GM12878 (cell line): ENCODE measurements around the gene OR5B2. TPM values are rescaled to one million over a fixed set of nuclear protein-coding genes. Genes with fewer than 3 reads are reported as not detected.

ENCODE experiments used
- ATAC-seq: fragments of 200-7000 bp; cut with Tn5 transposase; 3 replicates; pipeline ENCODE4 v1.9.1; 2020; ENCODE audit warnings: mild to moderate bottlenecking, moderate library complexity
- BruUV-seq: library from RNA; stranded (reverse); fragments of 400-500 nt; replicated peaks from 2 replicates; lab custom pipeline; 2021; lab: Mats Ljungman, UMichigan
- CTCF ChIA-PET: fragments of 300-600 bp; sonication (Branson Sonifier 250); formaldehyde crosslinking; extraction: SDS; loops from one replicate; lab custom pipeline; 2021; ENCODE audit warnings: inconsistent platforms; lab: Yijun Ruan, JAX
- POLR2A ChIA-PET: fragments of 350-600 bp; formaldehyde crosslinking; extraction: SDS; loops from one replicate; lab custom pipeline; 2021; ENCODE audit warnings: inconsistent platforms; lab: Charles Lee
- RAD21 ChIA-PET: fragments of 300-600 bp; sonication (Branson Sonifier 250); formaldehyde crosslinking; loops from one replicate; lab custom pipeline; 2023; ENCODE audit warnings: antibody characterized with exemption; ENCODE audit not compliant: unreplicated experiment; lab: Charles Lee
- SMC1A ChIA-PET: fragments of 300-600 bp; sonication (Branson Sonifier 250); formaldehyde crosslinking; loops from one replicate; lab custom pipeline; 2023; ENCODE audit not compliant: unreplicated experiment, uncharacterized antibody; lab: Charles Lee
- DNase-seq: peaks from one replicate; pipeline ENCODE4 v3.0.0-alpha.2; 2011; ENCODE audit warnings: low read depth, low spot score
- FAIRE-seq: peaks from 3 replicates; lab custom pipeline; 2011; peaks lifted over from hg19 to GRCh38; lab: Jason Lieb, UNC
- H2AFZ ChIP-seq: 2 replicates; pipeline ENCODE4 v1.6.0; 2011; ENCODE audit warnings: low read depth, low read length, control low read depth; ENCODE audit not compliant: control insufficient read depth
- H3K27ac ChIP-seq: 2 replicates; pipeline ENCODE4 v1.5.1; 2011; ENCODE audit warnings: control low read depth; ENCODE audit not compliant: control insufficient read depth, insufficient read depth
- H3K27me3 ChIP-seq, 2 experiments: replicated peaks in 1 of 2; 2 replicates each; pipeline versions ENCODE4 v1.6.0 to v1.6.1; 2011; ENCODE audit warnings: low read length in 1 of 2; ENCODE audit not compliant: control insufficient read depth in 2 of 2, insufficient read depth in 2 of 2
- H3K36me3 ChIP-seq, 2 experiments: 2 replicates each; pipeline ENCODE4 v1.5.1; 2011; ENCODE audit warnings: low read length in 1 of 2; ENCODE audit not compliant: control insufficient read depth in 2 of 2, insufficient read depth in 2 of 2
- H3K4me1 ChIP-seq: 2 replicates; pipeline ENCODE4 v1.6.1; 2011; ENCODE audit warnings: mild to moderate bottlenecking, low read length, moderate library complexity, mixed read lengths; ENCODE audit not compliant: control insufficient read depth, insufficient read depth
- H3K4me2 ChIP-seq: 2 replicates; pipeline ENCODE4 v1.6.0; 2011; ENCODE audit warnings: control low read depth; ENCODE audit not compliant: control insufficient read depth, insufficient read depth
- H3K4me3 ChIP-seq: fragments of 200-600 bp; sonication (generic); 2 replicates; pipeline ENCODE4 v1.5.1; 2016
- H3K79me2 ChIP-seq: 2 replicates; pipeline ENCODE4 v1.6.0; 2011; ENCODE audit warnings: low read length; ENCODE audit not compliant: control insufficient read depth, insufficient read depth
- H3K9ac ChIP-seq: 2 replicates; pipeline ENCODE4 v1.8.0; 2011; ENCODE audit warnings: low read length, control low read depth, mixed read lengths; ENCODE audit not compliant: control insufficient read depth, insufficient read depth
- H3K9me3 ChIP-seq: replicated peaks from 3 replicates; pipeline ENCODE4 v1.5.1; 2011; ENCODE audit warnings: mild to moderate bottlenecking, low read length; ENCODE audit not compliant: control insufficient read depth, insufficient read depth
- H4K20me1 ChIP-seq: 2 replicates; pipeline ENCODE4 v1.6.0; 2011; ENCODE audit not compliant: control insufficient read depth, insufficient read depth
- CBX5 ChIP-seq: sonication (generic); IDR thresholded peaks from 2 replicates; pipeline ENCODE4 v1.6.1; 2016; ENCODE audit warnings: low read depth, moderate library complexity, mild to moderate bottlenecking, inconsistent platforms
- CEBPB ChIP-seq, 2 experiments: fragments of 150-350 bp in 1 of 2; IDR thresholded peaks; 2 replicates each; pipeline ENCODE4 v1.6.1; 2012 to 2014; ENCODE audit warnings: low read depth in 2 of 2, low read length in 2 of 2, borderline replicate concordance in 1 of 2, inconsistent platforms in 1 of 2
- FOXK2 ChIP-seq: fragments of 450-650 bp; IDR thresholded peaks from 2 replicates; pipeline ENCODE4 v1.6.1; 2017; ENCODE audit warnings: mild to moderate bottlenecking, moderate library complexity
- FOXM1 ChIP-seq: IDR thresholded peaks from 2 replicates; pipeline ENCODE4 v1.6.1; 2012; ENCODE audit warnings: low read depth, mild to moderate bottlenecking, inconsistent platforms, low read length, moderate library complexity
- POU2F2 ChIP-seq: IDR thresholded peaks from 3 replicates; pipeline ENCODE4 v1.6.1; 2011; ENCODE audit warnings: low read depth, mild to moderate bottlenecking, low read length, borderline replicate concordance
- RAD51 ChIP-seq: fragments of 450-650 bp; IDR thresholded peaks from 2 replicates; pipeline ENCODE4 v1.6.1; 2016; ENCODE audit warnings: moderate library complexity, mild to moderate bottlenecking, inconsistent platforms
- TAF1 ChIP-seq: IDR thresholded peaks from 2 replicates; pipeline ENCODE4 v1.6.1; 2011; ENCODE audit warnings: mild to moderate bottlenecking, low read depth, low read length, borderline replicate concordance
- WGBS: methylation state at CpG from one replicate; pipeline ENCODE4 v1.1.6; 2016; ENCODE audit warnings: low lambda C conversion rate; ENCODE audit not compliant: insufficient replicate concordance, insufficient coverage; ENCODE audit errors: missing lambda C conversion rate; 5-methylcytosine and 5-hydroxymethylcytosine counted together
- in situ Hi-C: fragments of 300-500 bp; cut with MboI; formaldehyde crosslinking; loops from 9 replicates; pipeline ENCODE4 v1.14.3; 2018; ENCODE audit warnings: mixed read lengths
- intact Hi-C: fragments of 100-400 bp; cut with micrococcal nuclease; formaldehyde crosslinking; loops from one replicate; pipeline ENCODE4 v1.14.2; 2022; ENCODE audit not compliant: unreplicated experiment
- polyA plus RNA-seq, 11 experiments: library from polyadenylated mRNA; depleted of rRNA in 4 of 11; unstranded in 6 of 11; stranded (reverse) in 5 of 11; fragments of >200 nt; fragmentation: Nextera tagmentation in 4 of 11; fragmentation: Illumina TruSeq in 1 of 11; extraction: Ambion mirVana in 4 of 11; extraction: Trizol in 1 of 11; gene quantifications; 1 replicate in 1 of 11; 2 replicates in 10 of 11; pipeline versions ENCODE4 v1.2.1 to v1.2.3, GENCODE V29; 2011 to 2016; ENCODE audit warnings: inconsistent platforms in 2 of 11, missing spikeins in 2 of 11, low read depth in 1 of 11
- total RNA-seq, 4 experiments: library from RNA; depleted of rRNA in 3 of 4; stranded (reverse); fragments of >200 nt in 3 of 4; fragmentation: Illumina TruSeq in 1 of 4; extraction: Trizol in 1 of 4; gene quantifications; 2 replicates each; pipeline versions ENCODE4 v1.2.1 to v1.2.3, GENCODE V29; 2013 to 2021
- TF ChIP-seq, protein P1 (sequence below): fragments of 450-650 bp; IDR thresholded peaks from 2 replicates; pipeline ENCODE4 v1.6.1; 2017; ENCODE audit warnings: mild to moderate bottlenecking, low read depth, inconsistent platforms; ENCODE audit not compliant: poor library complexity, severe bottlenecking
- TF ChIP-seq, protein P2 (sequence below): fragments of 450-650 bp; IDR thresholded peaks from 2 replicates; pipeline ENCODE4 v1.6.1; 2017; ENCODE audit warnings: mild to moderate bottlenecking
- TF ChIP-seq, protein P3 (sequence below): fragments of 150-350 bp; IDR thresholded peaks from 2 replicates; pipeline ENCODE4 v1.6.1; 2016; ENCODE audit warnings: low read depth, low read length
- TF ChIP-seq, protein P4 (sequence below): fragments of 450-650 bp; formaldehyde crosslinking; IDR thresholded peaks from 2 replicates; pipeline ENCODE4 v1.4.0; 2020; ENCODE audit warnings: mild to moderate bottlenecking, moderate library complexity

OR5B2 gene
- total and polyA plus RNA-seq, 10 of the 15 experiments (the other 5 are each of a cell fraction or from before 2014, with no cell fraction given): 0.26 TPM; not detected in 9

DNA sequence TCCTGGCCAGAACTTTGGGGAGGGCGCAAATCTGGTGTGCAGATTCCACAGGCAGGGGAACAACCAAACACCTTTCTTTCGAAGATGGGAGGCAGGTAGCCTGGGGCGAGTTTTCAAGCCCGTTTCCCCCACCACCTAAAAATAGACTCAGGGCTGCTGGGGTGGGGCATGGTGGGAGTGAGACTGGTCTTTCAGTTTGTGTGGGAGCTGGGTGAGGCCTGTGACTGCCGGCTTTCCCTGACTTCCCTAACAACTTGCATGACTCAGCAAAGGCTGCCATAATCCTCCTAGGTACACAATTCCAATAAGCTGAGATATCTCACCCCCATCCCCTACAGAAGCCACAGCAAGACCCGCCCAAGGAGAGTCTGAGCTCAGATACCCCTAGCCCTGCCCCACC, 18.4 kb upstream of the OR5B2 start:
- ChIA-PET CTCF (no interaction called here), POLR2A (no interaction called here), SMC1A (interaction anchor here (0.7 kb wide), 1 partner anchor 53 kb away, joined by 3 read pairs; no protein-coding TSS in a partner anchor), RAD21 (no interaction called here)
- Histone ChIP-seq H3K4me1 (no peaks in the 10 kb centered on the region), H2AFZ (no peak overlapping the region), H3K27me3 (no peaks in the 10 kb centered on the region), H3K27ac (no peak overlapping the region), H3K9ac (no peak overlapping the region), H3K79me2 (no peaks in the 10 kb centered on the region), H3K36me3 (no peaks in the 10 kb centered on the region), H3K9me3 (no peaks in the 10 kb centered on the region), H3K4me3 (no peak overlapping the region), H4K20me1 (no peaks in the 10 kb centered on the region), H3K4me2 (no peak overlapping the region)
- intact Hi-C loops (no loop called here), in situ Hi-C loops (no loop called here)
- no peak for ATAC-seq
- no TSS peak for BruUV-seq
- FAIRE-seq: no peak
- no peak for DNase-seq
- 28% methylated on average over 6 of the region's 6 CpGs for WGBS
- TF ChIP-seq, protein P1, sequence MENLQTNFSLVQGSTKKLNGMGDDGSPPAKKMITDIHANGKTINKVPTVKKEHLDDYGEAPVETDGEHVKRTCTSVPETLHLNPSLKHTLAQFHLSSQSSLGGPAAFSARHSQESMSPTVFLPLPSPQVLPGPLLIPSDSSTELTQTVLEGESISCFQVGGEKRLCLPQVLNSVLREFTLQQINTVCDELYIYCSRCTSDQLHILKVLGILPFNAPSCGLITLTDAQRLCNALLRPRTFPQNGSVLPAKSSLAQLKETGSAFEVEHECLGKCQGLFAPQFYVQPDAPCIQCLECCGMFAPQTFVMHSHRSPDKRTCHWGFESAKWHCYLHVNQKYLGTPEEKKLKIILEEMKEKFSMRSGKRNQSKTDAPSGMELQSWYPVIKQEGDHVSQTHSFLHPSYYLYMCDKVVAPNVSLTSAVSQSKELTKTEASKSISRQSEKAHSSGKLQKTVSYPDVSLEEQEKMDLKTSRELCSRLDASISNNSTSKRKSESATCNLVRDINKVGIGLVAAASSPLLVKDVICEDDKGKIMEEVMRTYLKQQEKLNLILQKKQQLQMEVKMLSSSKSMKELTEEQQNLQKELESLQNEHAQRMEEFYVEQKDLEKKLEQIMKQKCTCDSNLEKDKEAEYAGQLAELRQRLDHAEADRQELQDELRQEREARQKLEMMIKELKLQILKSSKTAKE: no peak
- no peak for TF ChIP-seq TAF1
- TF ChIP-seq CBX5: no peak
- no peak for TF ChIP-seq POU2F2
- no peak for TF ChIP-seq CEBPB (IDR thresholded peaks at IDR 0.05; ENCODE audit: borderline replicate concordance in 1 of 2, low read depth in 2 of 2, low read length in 2 of 2)
- no peak for TF ChIP-seq FOXM1
- TF ChIP-seq, protein P2, sequence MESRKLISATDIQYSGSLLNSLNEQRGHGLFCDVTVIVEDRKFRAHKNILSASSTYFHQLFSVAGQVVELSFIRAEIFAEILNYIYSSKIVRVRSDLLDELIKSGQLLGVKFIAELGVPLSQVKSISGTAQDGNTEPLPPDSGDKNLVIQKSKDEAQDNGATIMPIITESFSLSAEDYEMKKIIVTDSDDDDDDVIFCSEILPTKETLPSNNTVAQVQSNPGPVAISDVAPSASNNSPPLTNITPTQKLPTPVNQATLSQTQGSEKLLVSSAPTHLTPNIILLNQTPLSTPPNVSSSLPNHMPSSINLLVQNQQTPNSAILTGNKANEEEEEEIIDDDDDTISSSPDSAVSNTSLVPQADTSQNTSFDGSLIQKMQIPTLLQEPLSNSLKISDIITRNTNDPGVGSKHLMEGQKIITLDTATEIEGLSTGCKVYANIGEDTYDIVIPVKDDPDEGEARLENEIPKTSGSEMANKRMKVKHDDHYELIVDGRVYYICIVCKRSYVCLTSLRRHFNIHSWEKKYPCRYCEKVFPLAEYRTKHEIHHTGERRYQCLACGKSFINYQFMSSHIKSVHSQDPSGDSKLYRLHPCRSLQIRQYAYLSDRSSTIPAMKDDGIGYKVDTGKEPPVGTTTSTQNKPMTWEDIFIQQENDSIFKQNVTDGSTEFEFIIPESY: no peak
- TF ChIP-seq RAD51: no peak
- TF ChIP-seq FOXK2: no peak
- TF ChIP-seq, protein P3, sequence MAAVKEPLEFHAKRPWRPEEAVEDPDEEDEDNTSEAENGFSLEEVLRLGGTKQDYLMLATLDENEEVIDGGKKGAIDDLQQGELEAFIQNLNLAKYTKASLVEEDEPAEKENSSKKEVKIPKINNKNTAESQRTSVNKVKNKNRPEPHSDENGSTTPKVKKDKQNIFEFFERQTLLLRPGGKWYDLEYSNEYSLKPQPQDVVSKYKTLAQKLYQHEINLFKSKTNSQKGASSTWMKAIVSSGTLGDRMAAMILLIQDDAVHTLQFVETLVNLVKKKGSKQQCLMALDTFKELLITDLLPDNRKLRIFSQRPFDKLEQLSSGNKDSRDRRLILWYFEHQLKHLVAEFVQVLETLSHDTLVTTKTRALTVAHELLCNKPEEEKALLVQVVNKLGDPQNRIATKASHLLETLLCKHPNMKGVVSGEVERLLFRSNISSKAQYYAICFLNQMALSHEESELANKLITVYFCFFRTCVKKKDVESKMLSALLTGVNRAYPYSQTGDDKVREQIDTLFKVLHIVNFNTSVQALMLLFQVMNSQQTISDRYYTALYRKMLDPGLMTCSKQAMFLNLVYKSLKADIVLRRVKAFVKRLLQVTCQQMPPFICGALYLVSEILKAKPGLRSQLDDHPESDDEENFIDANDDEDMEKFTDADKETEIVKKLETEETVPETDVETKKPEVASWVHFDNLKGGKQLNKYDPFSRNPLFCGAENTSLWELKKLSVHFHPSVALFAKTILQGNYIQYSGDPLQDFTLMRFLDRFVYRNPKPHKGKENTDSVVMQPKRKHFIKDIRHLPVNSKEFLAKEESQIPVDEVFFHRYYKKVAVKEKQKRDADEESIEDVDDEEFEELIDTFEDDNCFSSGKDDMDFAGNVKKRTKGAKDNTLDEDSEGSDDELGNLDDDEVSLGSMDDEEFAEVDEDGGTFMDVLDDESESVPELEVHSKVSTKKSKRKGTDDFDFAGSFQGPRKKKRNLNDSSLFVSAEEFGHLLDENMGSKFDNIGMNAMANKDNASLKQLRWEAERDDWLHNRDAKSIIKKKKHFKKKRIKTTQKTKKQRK: no peak
- TF ChIP-seq, protein P4, sequence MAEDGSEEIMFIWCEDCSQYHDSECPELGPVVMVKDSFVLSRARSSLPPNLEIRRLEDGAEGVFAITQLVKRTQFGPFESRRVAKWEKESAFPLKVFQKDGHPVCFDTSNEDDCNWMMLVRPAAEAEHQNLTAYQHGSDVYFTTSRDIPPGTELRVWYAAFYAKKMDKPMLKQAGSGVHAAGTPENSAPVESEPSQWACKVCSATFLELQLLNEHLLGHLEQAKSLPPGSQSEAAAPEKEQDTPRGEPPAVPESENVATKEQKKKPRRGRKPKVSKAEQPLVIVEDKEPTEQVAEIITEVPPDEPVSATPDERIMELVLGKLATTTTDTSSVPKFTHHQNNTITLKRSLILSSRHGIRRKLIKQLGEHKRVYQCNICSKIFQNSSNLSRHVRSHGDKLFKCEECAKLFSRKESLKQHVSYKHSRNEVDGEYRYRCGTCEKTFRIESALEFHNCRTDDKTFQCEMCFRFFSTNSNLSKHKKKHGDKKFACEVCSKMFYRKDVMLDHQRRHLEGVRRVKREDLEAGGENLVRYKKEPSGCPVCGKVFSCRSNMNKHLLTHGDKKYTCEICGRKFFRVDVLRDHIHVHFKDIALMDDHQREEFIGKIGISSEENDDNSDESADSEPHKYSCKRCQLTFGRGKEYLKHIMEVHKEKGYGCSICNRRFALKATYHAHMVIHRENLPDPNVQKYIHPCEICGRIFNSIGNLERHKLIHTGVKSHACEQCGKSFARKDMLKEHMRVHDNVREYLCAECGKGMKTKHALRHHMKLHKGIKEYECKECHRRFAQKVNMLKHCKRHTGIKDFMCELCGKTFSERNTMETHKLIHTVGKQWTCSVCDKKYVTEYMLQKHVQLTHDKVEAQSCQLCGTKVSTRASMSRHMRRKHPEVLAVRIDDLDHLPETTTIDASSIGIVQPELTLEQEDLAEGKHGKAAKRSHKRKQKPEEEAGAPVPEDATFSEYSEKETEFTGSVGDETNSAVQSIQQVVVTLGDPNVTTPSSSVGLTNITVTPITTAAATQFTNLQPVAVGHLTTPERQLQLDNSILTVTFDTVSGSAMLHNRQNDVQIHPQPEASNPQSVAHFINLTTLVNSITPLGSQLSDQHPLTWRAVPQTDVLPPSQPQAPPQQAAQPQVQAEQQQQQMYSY: no peak
